Measurements from ENCODE around the gene KRTAP19-1. TPM values are rescaled to one million over a fixed set of nuclear protein-coding genes. Genes with fewer than 3 reads are reported as not detected.

The KRTAP19-1 gene
- polyA plus RNA-seq, 1 donor (not counting 4 experiments of a cell fraction or from before 2014, with no cell fraction given) = 0.72 TPM

- H3K79me2 ChIP-seq (ENCODE audit: control insufficient read depth, insufficient read depth, low read length) = no peaks in the 10 kb centered on the region
- no peaks in the 10 kb centered on the region for H4K20me1 ChIP-seq (ENCODE audit: control insufficient read depth, extremely low read depth, insufficient read depth, low read length)
- H3K9ac ChIP-seq (ENCODE audit: control insufficient read depth, extremely low read depth, insufficient read depth, low read length) = no peak within 1 kb of the TSS
- no peak within 1 kb of the TSS for H3K27ac ChIP-seq (ENCODE audit: control insufficient read depth, insufficient read depth, low read length)
- no peaks in the 10 kb centered on the region for H3K9me1 ChIP-seq (ENCODE audit: control insufficient read depth, extremely low read depth, insufficient read depth, low read length)
- no peak within 1 kb of the TSS for H3K4me3 ChIP-seq (ENCODE audit: control insufficient read depth in 2 of 3, extremely low read depth in 1 of 3, insufficient read depth in 2 of 3, low read depth in 1 of 3, low read length in 3 of 3)
- no peak for DNase-seq (ENCODE audit: low read depth, low spot score)
- H3K27me3 ChIP-seq (ENCODE audit: control insufficient read depth, extremely low read depth, insufficient read depth, low read length) = no peaks in the 10 kb centered on the region
- no peak within 1 kb of the TSS for H2AFZ ChIP-seq (ENCODE audit: control insufficient read depth, low read length)
- H3K9me3 ChIP-seq (ENCODE audit: control insufficient read depth, low read depth, low read length) = no peaks in the 10 kb centered on the region
- TF ChIP-seq, protein P1, sequence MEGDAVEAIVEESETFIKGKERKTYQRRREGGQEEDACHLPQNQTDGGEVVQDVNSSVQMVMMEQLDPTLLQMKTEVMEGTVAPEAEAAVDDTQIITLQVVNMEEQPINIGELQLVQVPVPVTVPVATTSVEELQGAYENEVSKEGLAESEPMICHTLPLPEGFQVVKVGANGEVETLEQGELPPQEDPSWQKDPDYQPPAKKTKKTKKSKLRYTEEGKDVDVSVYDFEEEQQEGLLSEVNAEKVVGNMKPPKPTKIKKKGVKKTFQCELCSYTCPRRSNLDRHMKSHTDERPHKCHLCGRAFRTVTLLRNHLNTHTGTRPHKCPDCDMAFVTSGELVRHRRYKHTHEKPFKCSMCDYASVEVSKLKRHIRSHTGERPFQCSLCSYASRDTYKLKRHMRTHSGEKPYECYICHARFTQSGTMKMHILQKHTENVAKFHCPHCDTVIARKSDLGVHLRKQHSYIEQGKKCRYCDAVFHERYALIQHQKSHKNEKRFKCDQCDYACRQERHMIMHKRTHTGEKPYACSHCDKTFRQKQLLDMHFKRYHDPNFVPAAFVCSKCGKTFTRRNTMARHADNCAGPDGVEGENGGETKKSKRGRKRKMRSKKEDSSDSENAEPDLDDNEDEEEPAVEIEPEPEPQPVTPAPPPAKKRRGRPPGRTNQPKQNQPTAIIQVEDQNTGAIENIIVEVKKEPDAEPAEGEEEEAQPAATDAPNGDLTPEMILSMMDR (optimal IDR thresholded peaks at IDR 0.05 in 1 of 3, IDR thresholded peaks at IDR 0.05 in 1 of 3, conservative IDR thresholded peaks at IDR 0.05 in 1 of 3; ENCODE audit: extremely low read depth in 1 of 3, insufficient read depth in 2 of 3, low read length in 3 of 3) = no peak
- no peak for TF ChIP-seq EZH2 (IDR thresholded peaks at IDR 0.05; ENCODE audit: low read length)
- FAIRE-seq = no peak
- H3K4me1 ChIP-seq (ENCODE audit: control insufficient read depth, extremely low read depth, insufficient read depth, low read length) = no peaks in the 10 kb centered on the region
- H3K4me2 ChIP-seq (ENCODE audit: control insufficient read depth, extremely low read depth, insufficient read depth, low read depth, low read length) = no peak within 1 kb of the TSS
- H3K36me3 ChIP-seq (ENCODE audit: control insufficient read depth in 2 of 2, extremely low read depth in 1 of 2, insufficient read depth in 2 of 2, low read length in 2 of 2) = no peaks in the 10 kb centered on the region
- dilution Hi-C loops (cut with MboI; ENCODE audit: extremely low pct_ligation_motif_present, low sequenced_read_pairs) = no loop called here
These were observed 50.0 kb downstream of the KRTAP19-1 start, which contains the start of gene KRTAP13-4 for GRCh38 chr21:30430170-30430655. Gene KRTAP13-4, plus strand, starts transcription at chr21:30430220. Its CDS starts 56 bp downstream, at chr21:30430276.

Small RNAs within 50 kb of the gene (small RNA-seq; reads per million reads assigned to genes)
- gene AP000567.1 (ENCODE audit: insufficient read length in 3 of 3, low read depth in 3 of 3, low replicate concordance in 1 of 3) (0 reads per million in 3 experiments), gene KRTAP19-10P (ENCODE audit: insufficient read length in 3 of 3, low read depth in 3 of 3, low replicate concordance in 1 of 3) (0 reads per million in 3 experiments), gene KRTAP19-9P (ENCODE audit: insufficient read length in 3 of 3, low read depth in 3 of 3, low replicate concordance in 1 of 3) (0 reads per million in 3 experiments)

Other genes starting within 250 kb of the KRTAP19-1 start
- not detected in 3 replicates for gene KRTAP24-1, start 197.4 kb downstream of the KRTAP19-1 start, polyA plus RNA-seq
- not detected in 3 replicates for gene KRTAP25-1, start 190.9 kb downstream of the KRTAP19-1 start, polyA plus RNA-seq
- gene KRTAP26-1, start 160.1 kb downstream of the KRTAP19-1 start, polyA plus RNA-seq = not detected in 3 replicates
- gene KRTAP27-1, start 142.7 kb downstream of the KRTAP19-1 start, polyA plus RNA-seq = not detected in 3 replicates
- gene KRTAP23-1, start 131.8 kb downstream of the KRTAP19-1 start, polyA plus RNA-seq = not detected in 3 replicates
- not detected in 3 replicates for gene KRTAP13-2, start 108.1 kb downstream of the KRTAP19-1 start, polyA plus RNA-seq
- gene KRTAP13-1, start 84.3 kb downstream of the KRTAP19-1 start, polyA plus RNA-seq = not detected in 3 replicates
- gene KRTAP13-3, start 54.4 kb downstream of the KRTAP19-1 start, polyA plus RNA-seq = not detected in 3 replicates
- gene KRTAP13-4, start 50.1 kb downstream of the KRTAP19-1 start, polyA plus RNA-seq = not detected in 3 replicates
- not detected in 3 replicates for gene KRTAP15-1, start 40.1 kb downstream of the KRTAP19-1 start, polyA plus RNA-seq
- gene KRTAP19-2, start 7.1 kb upstream of the KRTAP19-1 start, polyA plus RNA-seq = not detected in 3 replicates
- gene KRTAP19-3, start 11.6 kb upstream of the KRTAP19-1 start, polyA plus RNA-seq = not detected in 3 replicates
- gene KRTAP19-4, start 16.8 kb upstream of the KRTAP19-1 start, polyA plus RNA-seq = not detected in 3 replicates
- gene KRTAP19-5, start 21.8 kb upstream of the KRTAP19-1 start, polyA plus RNA-seq = not detected in 3 replicates
- gene KRTAP19-6, start 61.5 kb upstream of the KRTAP19-1 start, polyA plus RNA-seq = not detected in 3 replicates
- not detected in 3 replicates for gene KRTAP19-7, start 80.9 kb upstream of the KRTAP19-1 start, polyA plus RNA-seq
- gene KRTAP22-2, start 110.0 kb upstream of the KRTAP19-1 start, polyA plus RNA-seq = not detected in 3 replicates
- gene KRTAP6-3, start 112.1 kb upstream of the KRTAP19-1 start, polyA plus RNA-seq = not detected in 3 replicates
- not detected in 3 replicates for gene KRTAP6-2, start 118.5 kb upstream of the KRTAP19-1 start, polyA plus RNA-seq
- not detected in 3 replicates for gene KRTAP22-1, start 120.7 kb upstream of the KRTAP19-1 start, polyA plus RNA-seq
- gene KRTAP6-1, start 133.6 kb upstream of the KRTAP19-1 start, polyA plus RNA-seq = not detected in 3 replicates
- gene KRTAP20-1, start 136.1 kb upstream of the KRTAP19-1 start, polyA plus RNA-seq = not detected in 3 replicates
- not detected in 3 replicates for gene KRTAP20-4, start 140.3 kb upstream of the KRTAP19-1 start, polyA plus RNA-seq
- gene KRTAP20-2, start 154.8 kb upstream of the KRTAP19-1 start, polyA plus RNA-seq = not detected in 3 replicates
- not detected in 3 replicates for gene KRTAP20-3, start 162.5 kb upstream of the KRTAP19-1 start, polyA plus RNA-seq
- gene KRTAP21-3, start 238.4 kb upstream of the KRTAP19-1 start, polyA plus RNA-seq = not detected in 3 replicates

All from keratinocyte (primary cell).